Breast epithelium (tissue), 3 donors: ENCODE data around the gene FGFBP2.

Experiments used
- CTCF ChIP-seq, 3 donors: fragments of 450-650 bp; IDR thresholded peaks; one replicate each; pipeline ENCODE4 v1.5.1; 2016 to 2017; ENCODE audit warnings: antibody characterized with exemption in 3 of 3, mild to moderate bottlenecking in 3 of 3, moderate library complexity in 3 of 3
- POLR2A ChIP-seq: fragments of 450-650 bp; IDR thresholded peaks from one replicate; pipeline ENCODE4 v1.6.1; 2016; ENCODE audit warnings: antibody characterized with exemption, mild to moderate bottlenecking, moderate library complexity
- POLR2AphosphoS5 ChIP-seq, 3 donors: sonication (generic); formaldehyde crosslinking; IDR thresholded peaks; one replicate each; pipeline ENCODE4 v1.6.1; 2017; ENCODE audit warnings: antibody characterized with exemption in 3 of 3

GRCh38 chr4:16005676-16006075 is 42.7 kb upstream of the FGFBP2 start:
- TF ChIP-seq CTCF (IDR thresholded peaks at IDR 0.05) (no peak), POLR2AphosphoS5 (IDR thresholded peaks at IDR 0.05) (no peak), POLR2A (no peak)
